HEK293 (cell line): ENCODE measurements around the gene MCRIP1.

ENCODE experiments used
- BCL11A ChIP-seq: fragments of 450-650 bp; formaldehyde crosslinking; IDR thresholded peaks from 2 replicates; pipeline ENCODE4 v1.5.1; 2016; ENCODE audit warnings: low read depth, missing biosample characterization, missing genetic modification characterization
- ELK4 ChIP-seq: IDR thresholded peaks from 2 replicates; pipeline ENCODE4 v1.6.1; 2011; ENCODE audit warnings: mild to moderate bottlenecking, low read depth, low read length, borderline replicate concordance
- FEZF1 ChIP-seq: fragments of 450-650 bp; formaldehyde crosslinking; IDR thresholded peaks from 2 replicates; pipeline ENCODE4 v1.5.1; 2016; ENCODE audit warnings: missing biosample characterization, missing genetic modification characterization
- GLIS2 ChIP-seq: fragments of 450-650 bp; formaldehyde crosslinking; IDR thresholded peaks from 2 replicates; pipeline ENCODE4 v1.5.1; 2016; ENCODE audit warnings: missing biosample characterization, missing genetic modification characterization
- MEIS1 ChIP-seq: sonication (generic); formaldehyde crosslinking; IDR thresholded peaks from 2 replicates; pipeline ENCODE4 v1.8.1; 2022; ENCODE audit warnings: missing genetic modification reagents, mild to moderate bottlenecking, borderline replicate concordance
- SALL2 ChIP-seq: fragments of 450-650 bp; formaldehyde crosslinking; IDR thresholded peaks from 2 replicates; pipeline ENCODE4 v1.5.0; 2017; ENCODE audit warnings: missing biosample characterization, mild to moderate bottlenecking, missing genetic modification characterization, borderline replicate concordance
- SP7 ChIP-seq: fragments of 450-650 bp; formaldehyde crosslinking; IDR thresholded peaks from 2 replicates; pipeline ENCODE4 v1.5.1; 2016; ENCODE audit warnings: missing biosample characterization, missing genetic modification characterization
- TCF7L2 ChIP-seq: IDR thresholded peaks from 2 replicates; pipeline ENCODE4 v1.6.1; 2011; ENCODE audit warnings: low read depth, mild to moderate bottlenecking, inconsistent platforms, low read length, moderate library complexity, borderline replicate concordance
- TRIM28 ChIP-seq: IDR thresholded peaks from 2 replicates; pipeline ENCODE4 v1.6.1; 2011; ENCODE audit warnings: low read length, control low read depth, borderline replicate concordance
- ZBTB10 ChIP-seq: fragments of 450-650 bp; formaldehyde crosslinking; IDR thresholded peaks from 2 replicates; pipeline ENCODE4 v1.5.1; 2016; ENCODE audit warnings: missing biosample characterization, missing genetic modification characterization
- ZBTB7A ChIP-seq: fragments of 450-650 bp; formaldehyde crosslinking; IDR thresholded peaks from 2 replicates; pipeline ENCODE4 v1.5.1; 2016; ENCODE audit warnings: low read depth, missing biosample characterization, missing genetic modification characterization
- ZNF10 ChIP-seq: fragments of 450-650 bp; formaldehyde crosslinking; IDR thresholded peaks from 2 replicates; pipeline ENCODE4 v1.5.1; 2017; ENCODE audit warnings: missing biosample characterization, missing genetic modification characterization
- ZNF112 ChIP-seq: fragments of 450-650 bp; formaldehyde crosslinking; IDR thresholded peaks from 2 replicates; pipeline ENCODE4 v1.5.0; 2017; ENCODE audit warnings: missing biosample characterization, missing genetic modification characterization
- ZNF16 ChIP-seq: fragments of 450-650 bp; formaldehyde crosslinking; IDR thresholded peaks from 2 replicates; pipeline ENCODE4 v1.5.1; 2016; ENCODE audit warnings: low read depth, missing biosample characterization, missing genetic modification characterization
- ZNF175 ChIP-seq: fragments of 450-650 bp; formaldehyde crosslinking; IDR thresholded peaks from 2 replicates; pipeline ENCODE4 v1.5.1; 2016; ENCODE audit warnings: missing biosample characterization, missing genetic modification characterization
- ZNF2 ChIP-seq: fragments of 450-650 bp; formaldehyde crosslinking; IDR thresholded peaks from 2 replicates; pipeline ENCODE4 v1.5.1; 2016; ENCODE audit warnings: missing biosample characterization, missing genetic modification characterization
- ZNF211 ChIP-seq: fragments of 450-650 bp; formaldehyde crosslinking; IDR thresholded peaks from 2 replicates; pipeline ENCODE4 v1.5.1; 2016; ENCODE audit warnings: low read depth, missing biosample characterization, missing genetic modification characterization
- ZNF214 ChIP-seq: fragments of 450-650 bp; formaldehyde crosslinking; IDR thresholded peaks from 2 replicates; pipeline ENCODE4 v1.5.1; 2017; ENCODE audit warnings: missing biosample characterization, mild to moderate bottlenecking, missing genetic modification characterization, borderline replicate concordance
- ZNF239 ChIP-seq: fragments of 450-650 bp; formaldehyde crosslinking; IDR thresholded peaks from 2 replicates; pipeline ENCODE4 v1.5.1; 2016; ENCODE audit warnings: missing biosample characterization, missing genetic modification characterization
- ZNF324 ChIP-seq: fragments of 450-650 bp; formaldehyde crosslinking; IDR thresholded peaks from 2 replicates; pipeline ENCODE4 v1.5.1; 2016; ENCODE audit warnings: missing biosample characterization, missing genetic modification characterization
- ZNF394 ChIP-seq: fragments of 450-650 bp; formaldehyde crosslinking; IDR thresholded peaks from 2 replicates; pipeline ENCODE4 v1.5.1; 2016; ENCODE audit warnings: missing biosample characterization, missing genetic modification characterization, mild to moderate bottlenecking, moderate library complexity, borderline replicate concordance
- ZNF416 ChIP-seq: fragments of 450-650 bp; formaldehyde crosslinking; IDR thresholded peaks from 2 replicates; pipeline ENCODE4 v1.5.1; 2016; ENCODE audit warnings: missing biosample characterization, missing genetic modification characterization
- ZNF501 ChIP-seq: fragments of 450-650 bp; formaldehyde crosslinking; IDR thresholded peaks from 2 replicates; pipeline ENCODE4 v1.5.1; 2016; ENCODE audit warnings: missing biosample characterization, missing genetic modification characterization
- ZNF514 ChIP-seq: fragments of 450-650 bp; formaldehyde crosslinking; IDR thresholded peaks from 2 replicates; pipeline ENCODE4 v1.5.1; 2016; ENCODE audit warnings: missing biosample characterization, missing genetic modification characterization
- ZNF558 ChIP-seq: fragments of 450-650 bp; formaldehyde crosslinking; IDR thresholded peaks from 2 replicates; pipeline ENCODE4 v1.5.1; 2016; ENCODE audit warnings: missing biosample characterization, missing genetic modification characterization
- ZNF621 ChIP-seq: fragments of 450-650 bp; formaldehyde crosslinking; IDR thresholded peaks from 2 replicates; pipeline ENCODE4 v1.5.1; 2017; ENCODE audit warnings: missing biosample characterization, missing genetic modification characterization
- ZNF624 ChIP-seq: fragments of 450-650 bp; formaldehyde crosslinking; IDR thresholded peaks from 2 replicates; pipeline ENCODE4 v1.5.1; 2017; ENCODE audit warnings: missing biosample characterization, missing genetic modification characterization
- ZNF664 ChIP-seq: fragments of 450-650 bp; formaldehyde crosslinking; IDR thresholded peaks from 2 replicates; pipeline ENCODE4 v1.5.1; 2016; ENCODE audit warnings: missing biosample characterization, missing genetic modification characterization
- ZNF670 ChIP-seq: fragments of 450-650 bp; formaldehyde crosslinking; IDR thresholded peaks from 2 replicates; pipeline ENCODE4 v1.5.1; 2016; ENCODE audit warnings: missing biosample characterization, missing genetic modification characterization, low read depth
- ZNF677 ChIP-seq: fragments of 450-650 bp; IDR thresholded peaks from 2 replicates; pipeline ENCODE4 v1.5.0; 2018; ENCODE audit warnings: missing biosample characterization, mild to moderate bottlenecking, missing genetic modification characterization, moderate library complexity
- ZNF692 ChIP-seq: fragments of 450-650 bp; formaldehyde crosslinking; IDR thresholded peaks from 2 replicates; pipeline ENCODE4 v1.5.1; 2016; ENCODE audit warnings: missing biosample characterization, missing genetic modification characterization
- ZNF704 ChIP-seq: fragments of 450-650 bp; formaldehyde crosslinking; IDR thresholded peaks from 2 replicates; pipeline ENCODE4 v1.5.1; 2016; ENCODE audit warnings: missing biosample characterization, missing genetic modification characterization
- ZNF830 ChIP-seq: fragments of 450-650 bp; IDR thresholded peaks from 2 replicates; pipeline ENCODE4 v1.5.0; 2018; ENCODE audit warnings: missing biosample characterization, missing genetic modification characterization, low read depth, mild to moderate bottlenecking, moderate library complexity
- ZSCAN4 ChIP-seq: fragments of 450-650 bp; formaldehyde crosslinking; IDR thresholded peaks from 2 replicates; pipeline ENCODE4 v1.5.1; 2017; ENCODE audit warnings: missing biosample characterization, missing genetic modification characterization

The MCRIP1 gene

GRCh38 chr17:81867170-81867990 is 34.3 kb upstream of the MCRIP1 start (continued):
- peak; percentile 33; the same call in 1 of the 2 replicates for TF ChIP-seq ZBTB10 (tag by site-specific recombination)
- TF ChIP-seq ZNF830: no peak
- TF ChIP-seq ZNF558 (tag by site-specific recombination): no peak
- no peak for TF ChIP-seq SALL2 (tag by site-specific recombination)
- no peak for TF ChIP-seq ZNF514 (tag by site-specific recombination)
- TF ChIP-seq ZNF664 (tag by site-specific recombination): no peak
- TF ChIP-seq ZSCAN4 (tag by site-specific recombination): no peak
- peak; percentile 2 for TF ChIP-seq BCL11A (tag by site-specific recombination)
- TF ChIP-seq ZNF211 (tag by site-specific recombination): no peak
- TF ChIP-seq FEZF1 (tag by site-specific recombination): no peak; the same call in 1 of the 2 replicates
- TF ChIP-seq ELK4: no peak
- no peak for TF ChIP-seq TCF7L2
- TF ChIP-seq MEIS1 (CRISPR knock-in tag): no peak
- TF ChIP-seq ZNF501: no peak
- TF ChIP-seq ZNF621 (tag by site-specific recombination): no peak
- no peak for TF ChIP-seq ZNF670 (tag by site-specific recombination)
- no peak for TF ChIP-seq ZBTB7A
- no peak for TF ChIP-seq ZNF624 (tag by site-specific recombination)
- TF ChIP-seq ZNF175 (tag by site-specific recombination): no peak
- TF ChIP-seq ZNF416: no peak
- no peak for TF ChIP-seq ZNF214 (tag by site-specific recombination)
- peak; percentile 83 for TF ChIP-seq GLIS2 (tag by site-specific recombination)
- TF ChIP-seq ZNF704 (tag by site-specific recombination): no peak
- TF ChIP-seq ZNF10 (tag by site-specific recombination): no peak
- 0 out of 2 replicates have a peak, but pooled peaks have one; percentile 25 for TF ChIP-seq ZNF692 (tag by site-specific recombination)
- TF ChIP-seq ZNF394 (tag by site-specific recombination): no peak; the same call in none of the 2 replicates
- TF ChIP-seq TRIM28: no peak
- no peak for TF ChIP-seq ZNF112 (tag by site-specific recombination)
- no peak; the same call in 1 of the 2 replicates for TF ChIP-seq ZNF239 (tag by site-specific recombination)
- TF ChIP-seq SP7 (tag by site-specific recombination): 0 out of 2 replicates have a peak, but pooled peaks have one; percentile 24
- peak; percentile 80 for TF ChIP-seq ZNF2 (tag by site-specific recombination)
- TF ChIP-seq ZNF16 (tag by site-specific recombination): no peak
- TF ChIP-seq ZNF677: no peak
- no peak for TF ChIP-seq ZNF324 (tag by site-specific recombination)
